Cortex of kidney (tissue), 1 donor: Measurements from ENCODE around the gene TUBB1.

ENCODE experiments used
- DNase-seq: peaks from one replicate; lab custom pipeline; 2025; lab: John Stamatoyannopoulos, UW

The TUBB1 gene

DNA sequence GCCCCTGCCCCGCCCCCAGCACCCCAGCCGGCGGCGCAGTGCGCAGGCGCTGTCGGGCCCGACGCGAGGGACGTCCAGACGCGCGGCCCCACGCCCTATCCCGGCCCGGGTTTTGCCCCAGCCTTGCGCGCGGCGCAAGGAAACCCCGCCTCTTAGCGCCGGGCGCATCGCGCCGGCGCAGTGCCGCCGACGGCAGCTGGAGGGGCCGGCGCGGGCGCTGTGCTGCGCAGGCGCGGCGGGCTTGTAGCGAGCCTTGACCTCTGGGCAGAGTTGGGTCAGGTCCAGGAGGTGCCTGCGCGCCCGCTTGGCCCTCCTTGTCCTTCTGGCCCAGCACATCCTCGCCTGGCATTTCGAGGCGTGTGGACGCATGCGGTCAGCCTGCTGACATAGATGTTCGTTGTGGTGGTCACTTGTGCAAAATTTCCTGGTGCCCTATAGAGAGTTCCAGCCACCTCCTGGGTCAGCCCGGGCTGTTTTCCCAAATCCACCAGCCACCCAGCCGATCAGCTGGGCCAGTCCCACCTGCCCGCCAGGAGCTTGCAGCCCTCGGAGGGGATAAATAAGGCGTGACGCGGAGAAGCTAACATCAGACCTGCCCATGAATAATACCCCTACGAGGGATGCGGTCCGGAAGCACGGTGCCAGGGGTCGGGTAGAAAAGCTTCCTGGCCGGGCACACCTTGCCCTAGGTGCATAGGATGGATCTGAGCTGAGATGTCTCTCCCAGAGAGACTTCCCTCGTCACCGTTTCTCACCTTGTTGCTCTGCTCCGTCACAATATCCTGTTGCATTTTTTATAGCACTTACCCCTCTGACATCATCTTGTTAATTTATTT, 23.8 kb downstream of the TUBB1 start:
- peak; percentile 40 for DNase-seq

- DNase-seq, result no peak
Observed at GRCh38 chr20:59043698-59044097, 24.5 kb downstream of the TUBB1 start.

DNA sequence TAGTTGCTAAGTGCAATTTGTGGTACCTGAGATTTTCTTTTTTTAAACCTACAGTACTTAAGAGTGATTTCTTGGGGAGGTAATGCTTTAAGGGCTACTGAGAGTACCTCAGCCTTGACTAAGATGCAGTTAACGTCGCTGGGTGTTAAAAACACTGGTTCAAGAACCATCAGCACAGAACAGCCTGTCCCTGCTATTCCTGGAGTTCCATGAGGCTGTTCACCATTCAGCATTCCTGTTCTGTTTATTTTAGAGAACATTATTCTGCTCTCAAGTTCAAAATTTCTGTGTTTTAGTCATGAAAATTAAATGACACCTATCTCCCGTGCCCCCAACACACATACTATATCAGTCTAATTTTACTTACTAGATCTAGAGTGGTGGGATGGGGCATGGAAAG, 25.1 kb downstream of the TUBB1 start:
- DNase-seq, result no peak

GRCh38 chr20:59044796-59045195, 25.6 kb downstream of the TUBB1 start:
- no peak for DNase-seq

GRCh38 chr20:59046862-59047261, 27.6 kb downstream of the TUBB1 start:
- no peak for DNase-seq

- DNase-seq, result no peak
Observed at GRCh38 chr20:59047938-59048680, 28.9 kb downstream of the TUBB1 start.

DNA sequence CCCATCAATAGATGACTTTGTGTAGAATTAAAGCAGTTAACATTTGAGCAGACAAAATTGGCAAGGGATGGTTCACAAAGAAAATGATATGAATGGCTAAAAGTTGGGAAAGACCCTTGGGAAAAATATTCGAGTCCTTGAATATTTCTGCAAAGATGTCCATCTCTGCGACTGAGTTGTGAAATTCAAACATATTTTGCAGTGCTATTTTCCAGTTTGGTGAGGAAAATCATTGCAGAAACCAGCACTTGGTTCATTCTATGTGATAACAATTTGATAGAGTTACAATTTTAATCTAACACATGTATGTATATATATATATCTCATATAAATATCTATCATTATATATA, 29.4 kb downstream of the TUBB1 start:
- no peak for DNase-seq

GRCh38 chr20:59050437-59050836, 31.2 kb downstream of the TUBB1 start:
- no peak for DNase-seq

GRCh38 chr20:59051666-59052185, 32.5 kb downstream of the TUBB1 start:
- DNase-seq, result no peak

GRCh38 chr20:59055302-59055701, 36.1 kb downstream of the TUBB1 start:
- no peak for DNase-seq

DNA sequence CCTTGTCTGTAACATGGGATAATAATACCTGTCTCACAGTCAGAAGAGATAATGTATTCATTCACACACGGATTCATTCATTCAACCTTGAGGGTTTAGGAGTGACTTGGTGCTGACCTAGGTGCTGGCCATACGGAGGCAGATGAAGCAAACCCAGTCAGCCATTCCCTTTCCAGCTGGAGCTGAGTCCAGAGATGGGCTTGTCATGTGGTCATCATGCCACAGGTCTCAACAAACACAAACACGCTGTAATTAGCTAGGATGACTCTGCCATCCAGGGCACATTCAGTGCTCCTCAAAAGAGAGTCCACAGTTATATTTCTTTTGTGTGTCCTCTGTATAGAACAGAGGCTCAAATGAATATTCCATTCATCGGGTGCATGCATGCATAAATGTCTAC, 42.9 kb downstream of the TUBB1 start:
- DNase-seq, result no peak

- DNase-seq, result no peak
Observed at GRCh38 chr20:59063358-59064213, 44.4 kb downstream of the TUBB1 start.

GRCh38 chr20:59064214-59064722, 45.0 kb downstream of the TUBB1 start:
- DNase-seq, result no peak

DNA sequence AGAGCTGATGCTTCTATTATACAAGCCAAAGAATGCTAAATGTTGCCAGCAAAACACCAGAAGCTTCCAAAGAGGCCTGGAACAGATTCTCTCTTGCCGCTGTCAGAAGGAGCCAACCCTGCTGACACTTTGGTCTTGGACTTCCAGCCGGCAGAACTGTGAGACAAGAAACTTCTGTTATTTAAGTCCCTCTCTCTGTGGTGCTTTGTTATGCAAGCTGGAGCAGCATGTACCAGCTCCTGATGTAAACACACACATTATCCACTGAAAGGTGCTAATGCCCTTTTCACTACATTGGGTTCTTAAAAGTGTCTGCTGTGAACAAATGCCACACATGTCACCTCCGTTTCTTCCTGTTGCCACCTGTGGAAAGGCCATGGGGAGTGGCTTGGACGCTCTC, 49.3 kb downstream of the TUBB1 start:
- DNase-seq, result no peak

GRCh38 chr20:59069026-59069425, 49.8 kb downstream of the TUBB1 start:
- no peak for DNase-seq

- DNase-seq, result no peak
Observed at GRCh38 chr20:59071216-59071615, 52.0 kb downstream of the TUBB1 start.

DNA sequence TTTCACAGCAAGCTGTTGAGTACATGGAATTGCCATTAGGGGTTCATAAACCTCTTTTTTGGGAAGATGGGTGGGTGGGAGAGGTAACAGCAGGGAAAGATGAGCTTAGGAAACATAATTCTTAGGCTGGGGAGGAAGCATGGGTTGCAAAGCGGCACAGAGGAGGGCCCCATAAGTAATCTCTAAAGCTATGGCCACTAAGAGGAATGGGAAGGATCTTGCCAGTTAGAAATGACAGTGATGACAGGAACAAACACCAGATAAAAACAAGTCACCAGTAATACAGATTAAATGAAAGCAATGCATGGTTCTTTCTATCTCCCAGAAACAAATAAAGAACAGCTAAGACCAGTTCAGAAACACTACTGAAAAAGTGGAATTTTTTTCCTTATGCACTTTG, 54.4 kb downstream of the TUBB1 start:
- no peak for DNase-seq

GRCh38 chr20:59074456-59074855, 55.2 kb downstream of the TUBB1 start:
- DNase-seq, result no peak

DNA sequence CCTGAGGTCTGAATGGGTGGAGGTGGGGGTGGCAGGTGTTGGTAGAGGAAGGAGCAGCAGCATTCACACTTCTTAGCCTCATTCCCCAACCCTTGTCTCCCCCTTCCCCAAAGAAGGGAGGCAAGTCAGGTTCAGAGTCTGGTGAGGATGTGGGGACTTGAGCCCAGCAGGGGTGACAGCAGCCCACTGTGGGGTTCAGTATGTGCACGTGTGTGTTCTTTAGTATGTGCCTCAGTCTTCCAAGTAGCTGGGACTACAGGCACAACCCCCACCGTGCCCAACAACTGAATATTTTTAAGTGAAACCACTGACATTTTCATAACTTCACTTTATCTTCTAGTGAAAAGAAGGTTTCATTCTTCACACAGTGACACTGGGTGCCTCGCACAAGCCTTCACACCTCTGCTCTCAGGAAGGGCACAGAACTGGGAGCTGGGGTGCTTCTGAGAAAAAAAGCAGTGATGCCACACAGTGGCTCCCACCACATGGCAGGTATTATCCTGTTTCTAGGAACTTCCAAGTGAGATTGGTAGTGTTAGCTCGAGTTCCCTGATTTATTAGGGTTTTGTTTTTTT, 56.8 kb downstream of the TUBB1 start:
- no peak for DNase-seq
